ENCODE measurements around the gene DHRS13.
A peak's percentile ranks its signal among the peaks of the same experiment; 100 is the strongest.
"Not testable (repeated sequence)": the region's sequence is repeated elsewhere in the genome, so short reads cannot be mapped to it uniquely, and the experiment has no call there.

DHRS13 gene

GRCh38 chr17:28896884-28897768 lies 5.8 kb downstream of the DHRS13 start, which contains the start of gene FLOT2:
Gene FLOT2, minus strand, starts transcription at chr17:28897733. Its CDS starts 159 bp downstream, at chr17:28897574.
- Histone ChIP-seq H3K4me3 (ENCODE audit: low read depth, low read length) (peak within 1 kb of the TSS; percentile 69), H3K9ac (peak within 1 kb of the TSS; percentile 50), H2AFZ (peak within 1 kb of the TSS; percentile 97), H3K9me3 (ENCODE audit: control insufficient read depth, low read length) (no peaks in the 10 kb centered on the region), H3K27me3 (ENCODE audit: control insufficient read depth, insufficient read depth, low read length) (no peaks in the 10 kb centered on the region), H3K36me3 (ENCODE audit: control insufficient read depth, insufficient read depth, low read length) (no peaks in the 10 kb centered on the region), H3K79me2 (peaks cover 9% of the 10 kb centered on the region), H3K4me1 (peaks cover 4% of the 10 kb centered on the region), H3K27ac (peak within 1 kb of the TSS; percentile 91), H3K4me2 (ENCODE audit: low read length) (peak within 1 kb of the TSS; percentile 96)
- no peak for TF ChIP-seq CTCF (IDR thresholded peaks at IDR 0.05)

GRCh38 chr17:28896491-28896883 lies 6.4 kb downstream of the DHRS13 start:
- peak overlapping the region; percentile 97 for H2AFZ ChIP-seq
- peak overlapping the region; percentile 91 for H3K27ac ChIP-seq
- TF ChIP-seq CTCF (IDR thresholded peaks at IDR 0.05): no peak
- peaks cover 9% of the 10 kb centered on the region for H3K79me2 ChIP-seq
- H3K27me3 ChIP-seq (ENCODE audit: control insufficient read depth, insufficient read depth, low read length): no peaks in the 10 kb centered on the region
- H3K9me3 ChIP-seq (ENCODE audit: control insufficient read depth, low read length): no peaks in the 10 kb centered on the region
- H3K4me3 ChIP-seq (ENCODE audit: low read depth, low read length): peak overlapping the region; percentile 69
- no peak overlapping the region for H3K9ac ChIP-seq
- H3K36me3 ChIP-seq (ENCODE audit: control insufficient read depth, insufficient read depth, low read length): no peaks in the 10 kb centered on the region
- peaks cover 2% of the 10 kb centered on the region for H3K4me1 ChIP-seq
- H3K4me2 ChIP-seq (ENCODE audit: low read length): peak overlapping the region; percentile 96

- no peak overlapping the region for H2AFZ ChIP-seq
- H3K79me2 ChIP-seq: peaks cover 5% of the 10 kb centered on the region
- H3K9me3 ChIP-seq (ENCODE audit: control insufficient read depth, low read length): no peaks in the 10 kb centered on the region
- H3K27me3 ChIP-seq (ENCODE audit: control insufficient read depth, insufficient read depth, low read length): no peaks in the 10 kb centered on the region
- H3K4me1 ChIP-seq: peaks cover 2% of the 10 kb centered on the region
- no peaks in the 10 kb centered on the region for H3K36me3 ChIP-seq (ENCODE audit: control insufficient read depth, insufficient read depth, low read length)
- H3K27ac ChIP-seq: peak overlapping the region; percentile 91
- TF ChIP-seq CTCF (IDR thresholded peaks at IDR 0.05): no peak
- H3K4me2 ChIP-seq (ENCODE audit: low read length): peak overlapping the region; percentile 96
- peak overlapping the region; percentile 69 for H3K4me3 ChIP-seq (ENCODE audit: low read depth, low read length)
- no peak overlapping the region for H3K9ac ChIP-seq
Observed at GRCh38 chr17:28895794-28896447, 7.0 kb downstream of the DHRS13 start.

GRCh38 chr17:28893248-28894183 lies 9.4 kb downstream of the DHRS13 start:
- H3K9ac ChIP-seq; H3K9me3 ChIP-seq (ENCODE audit: control insufficient read depth, low read length); H3K4me2 ChIP-seq (ENCODE audit: low read length); H2AFZ ChIP-seq; H3K27me3 ChIP-seq (ENCODE audit: control insufficient read depth, insufficient read depth, low read length); H3K4me3 ChIP-seq (ENCODE audit: low read depth, low read length); H3K79me2 ChIP-seq; H3K36me3 ChIP-seq (ENCODE audit: control insufficient read depth, insufficient read depth, low read length); H3K4me1 ChIP-seq: not testable (repeated sequence)
- H3K27ac ChIP-seq: peak overlapping the region; percentile 56

All from parathyroid adenoma (tissue), 2 donors.